Panc1 (cell line): ENCODE results near the gene RMND1. TPM values are rescaled to one million over a fixed set of nuclear protein-coding genes. Genes with fewer than 3 reads are reported as not detected.

Source experiments
- ATAC-seq: fragments of 200-7000 bp; cut with Tn5 transposase; 2 replicates; pipeline ENCODE4 v1.9.1; 2020; ENCODE audit warnings: mild to moderate bottlenecking, moderate library complexity
- BruUV-seq: library from RNA; stranded (reverse); fragments of 400-500 nt; replicated peaks from 2 replicates; lab custom pipeline; 2021; lab: Mats Ljungman, UMichigan
- CTCF ChIA-PET: fragments of 300-600 bp; sonication (Branson Sonifier 250); formaldehyde crosslinking; loops from one replicate; lab custom pipeline; 2022; ENCODE audit warnings: antibody characterized with exemption; lab: Charles Lee
- POLR2A ChIA-PET: fragments of 300-600 bp; sonication (Branson Sonifier 250); formaldehyde crosslinking; loops from one replicate; lab custom pipeline; 2022; ENCODE audit warnings: antibody characterized with exemption; lab: Charles Lee
- DNase-seq: peaks from one replicate; pipeline ENCODE4 v3.0.0-alpha.2; 2010; ENCODE audit warnings: low read depth, low spot score
- H3K27ac ChIP-seq: 2 replicates; pipeline ENCODE4 v1.5.1; 2011; ENCODE audit warnings: mild to moderate bottlenecking, low read length, inconsistent platforms
- H3K27me3 ChIP-seq: fragments of 200-500 bp; sonication (Bioruptor generic); 2 replicates; pipeline ENCODE4 v1.6.0; 2014; ENCODE audit warnings: low read length, inconsistent platforms; ENCODE audit not compliant: control insufficient read depth, insufficient read depth
- H3K36me3 ChIP-seq: fragments of 200-500 bp; sonication (Bioruptor generic); 2 replicates; pipeline ENCODE4 v1.5.1; 2014; ENCODE audit warnings: inconsistent platforms, mild to moderate bottlenecking, low read length, moderate library complexity; ENCODE audit not compliant: control insufficient read depth, insufficient read depth
- H3K4me1 ChIP-seq: 2 replicates; pipeline ENCODE4 v1.5.1; 2011; ENCODE audit warnings: inconsistent platforms, mild to moderate bottlenecking, low read length, moderate library complexity; ENCODE audit not compliant: control insufficient read depth, insufficient read depth
- H3K4me3 ChIP-seq, 2 experiments: 2 replicates each; pipeline ENCODE4 v1.5.1; 2011 to 2012; ENCODE audit warnings: low read depth in 2 of 2, low read length in 2 of 2, mild to moderate bottlenecking in 2 of 2, inconsistent platforms in 1 of 2, moderate library complexity in 1 of 2
- H3K9me3 ChIP-seq: fragments of 200-500 bp; sonication (Bioruptor generic); 2 replicates; pipeline ENCODE4 v1.5.1; 2014; ENCODE audit warnings: low read depth, mild to moderate bottlenecking, inconsistent platforms, low read length, moderate library complexity; ENCODE audit not compliant: control insufficient read depth, insufficient read depth
- CTCF ChIP-seq: fragments of 450-650 bp; IDR thresholded peaks from 2 replicates; pipeline ENCODE4 v1.5.1; 2017; ENCODE audit warnings: mild to moderate bottlenecking
- POLR2AphosphoS5 ChIP-seq: IDR thresholded peaks from 2 replicates; pipeline ENCODE4 v1.6.1; 2012; ENCODE audit warnings: mild to moderate bottlenecking, low read depth, low read length, moderate library complexity
- REST ChIP-seq, 2 experiments: IDR thresholded peaks; 2 replicates each; pipeline ENCODE4 v1.6.1; 2011 to 2012; ENCODE audit warnings: low read depth in 2 of 2, control low read depth in 1 of 2, low read length in 1 of 2, mild to moderate bottlenecking in 1 of 2, moderate library complexity in 1 of 2; ENCODE audit not compliant: insufficient read depth in 1 of 2
- SIN3A ChIP-seq: IDR thresholded peaks from 2 replicates; pipeline ENCODE4 v1.6.1; 2012; ENCODE audit warnings: low read depth, mild to moderate bottlenecking, low read length, moderate library complexity, borderline replicate concordance; ENCODE audit not compliant: insufficient read depth
- TCF7L2 ChIP-seq: IDR thresholded peaks from 2 replicates; pipeline ENCODE4 v1.6.1; 2011; ENCODE audit warnings: mild to moderate bottlenecking, low read depth, low read length, inconsistent platforms
- in situ Hi-C: cut with HindIII; loops from 2 replicates; pipeline ENCODE4 v1.10.0; 2016; ENCODE audit warnings: low sequenced_read_pairs, low pct_unique_long_range_greater_than_20kb
- intact Hi-C: fragments of 100-400 bp; cut with micrococcal nuclease; formaldehyde crosslinking; loops from one replicate; pipeline ENCODE4 v1.10.0; 2022; ENCODE audit not compliant: unreplicated experiment
- total RNA-seq: library from RNA; stranded (reverse); gene quantifications from one replicate; pipeline ENCODE4 v1.2.1, GENCODE V29; 2021; ENCODE audit not compliant: unreplicated experiment

RMND1 gene
- total RNA-seq, 1 experiment from 2014 or later, result 16.1 TPM

GRCh38 chr6:151436802-151437201, 15.1 kb downstream of the RMND1 start:
- no peaks in the 10 kb centered on the region for H3K9me3 ChIP-seq
- H3K4me3 ChIP-seq, result no peak overlapping the region
- ATAC-seq (no peak), DNase-seq (no peak)
- BruUV-seq, result no TSS peak
- ChIA-PET POLR2A (no interaction called here), CTCF (no interaction called here)
- TF ChIP-seq CTCF (no peak), REST (IDR thresholded peaks at IDR 0.05; ENCODE audit: insufficient read depth in 1 of 2, low read depth in 2 of 2, low read length in 1 of 2) (no peak), TCF7L2 (no peak), SIN3A (no peak), POLR2AphosphoS5 (no peak)
- no peak overlapping the region for H3K27ac ChIP-seq
- peaks cover 5% of the 10 kb centered on the region for H3K4me1 ChIP-seq
- H3K36me3 ChIP-seq, result peaks cover 7% of the 10 kb centered on the region
- in situ Hi-C loops (no loop called here), intact Hi-C loops (no loop called here)
- no peaks in the 10 kb centered on the region for H3K27me3 ChIP-seq

- CTCF ChIA-PET, result no interaction called here
Observed at GRCh38 chr6:151436300-151436699, 15.6 kb downstream of the RMND1 start.

More at GRCh38 chr6:151436300-151436699, 15.6 kb downstream of the RMND1 start:
- TF ChIP-seq POLR2AphosphoS5 (no peak), REST (IDR thresholded peaks at IDR 0.05; ENCODE audit: insufficient read depth in 1 of 2, low read depth in 2 of 2, low read length in 1 of 2) (no peak), CTCF (no peak), TCF7L2 (no peak), SIN3A (no peak)
- Histone ChIP-seq H3K27me3 (no peaks in the 10 kb centered on the region), H3K9me3 (no peaks in the 10 kb centered on the region), H3K36me3 (peaks cover 7% of the 10 kb centered on the region), H3K4me1 (peaks cover 5% of the 10 kb centered on the region), H3K4me3 (no peak overlapping the region), H3K27ac (no peak overlapping the region)
- intact Hi-C loops, result no loop called here
- BruUV-seq, result no TSS peak
- no peak for DNase-seq
- in situ Hi-C loops, result no loop called here
- POLR2A ChIA-PET, result no interaction called here
- no peak for ATAC-seq
